ENCODE data around the gene NCOA5.

The NCOA5 gene

GRCh38 chr20:46046588-46047310, 43.0 kb downstream of the NCOA5 start:
- H3K27me3 ChIP-seq (ENCODE audit: insufficient read depth, low read depth, severe bottlenecking) = no peaks in the 10 kb centered on the region
- no peak overlapping the region for H3K27ac ChIP-seq
- no peak for DNase-seq
- H3K9me3 ChIP-seq (ENCODE audit: severe bottlenecking) = no peaks in the 10 kb centered on the region
- H3K4me3 ChIP-seq (ENCODE audit: low read depth, low read length) = no peak overlapping the region
- no peaks in the 10 kb centered on the region for H3K36me3 ChIP-seq
- no peak for TF ChIP-seq CTCF (IDR thresholded peaks at IDR 0.05; ENCODE audit: low read depth, low read length)

- TF ChIP-seq CTCF (IDR thresholded peaks at IDR 0.05; ENCODE audit: low read depth, low read length) = no peak
- Histone ChIP-seq H3K36me3 (no peaks in the 10 kb centered on the region), H3K4me3 (ENCODE audit: low read depth, low read length) (no peak overlapping the region), H3K27me3 (ENCODE audit: insufficient read depth, low read depth, severe bottlenecking) (no peaks in the 10 kb centered on the region), H3K27ac (no peak overlapping the region), H3K9me3 (ENCODE audit: severe bottlenecking) (no peaks in the 10 kb centered on the region)
- DNase-seq = no peak
These were observed 44.9 kb downstream of the NCOA5 start for GRCh38 chr20:46044896-46045295.

GRCh38 chr20:46043556-46043955, 46.2 kb downstream of the NCOA5 start:
- no peak overlapping the region for H3K4me3 ChIP-seq (ENCODE audit: low read depth, low read length)
- no peaks in the 10 kb centered on the region for H3K36me3 ChIP-seq
- H3K27me3 ChIP-seq (ENCODE audit: insufficient read depth, low read depth, severe bottlenecking) = no peaks in the 10 kb centered on the region
- H3K27ac ChIP-seq = no peak overlapping the region
- no peak for TF ChIP-seq CTCF (IDR thresholded peaks at IDR 0.05; ENCODE audit: low read depth, low read length)
- no peak for DNase-seq
- no peaks in the 10 kb centered on the region for H3K9me3 ChIP-seq (ENCODE audit: severe bottlenecking)

- Histone ChIP-seq H3K9me3 (ENCODE audit: severe bottlenecking) (no peaks in the 10 kb centered on the region), H3K36me3 (no peaks in the 10 kb centered on the region), H3K4me3 (ENCODE audit: low read depth, low read length) (no peak overlapping the region), H3K27me3 (ENCODE audit: insufficient read depth, low read depth, severe bottlenecking) (no peaks in the 10 kb centered on the region), H3K27ac (no peak overlapping the region)
- no peak for TF ChIP-seq CTCF (IDR thresholded peaks at IDR 0.05; ENCODE audit: low read depth, low read length)
- DNase-seq = no peak
These were observed 48.7 kb downstream of the NCOA5 start for GRCh38 chr20:46040902-46041535.

GRCh38 chr20:46037036-46037435, 52.7 kb downstream of the NCOA5 start:
- Histone ChIP-seq H3K9me3 (ENCODE audit: severe bottlenecking) (no peaks in the 10 kb centered on the region), H3K27me3 (ENCODE audit: insufficient read depth, low read depth, severe bottlenecking) (peaks cover 9% of the 10 kb centered on the region), H3K27ac (no peak overlapping the region), H3K4me3 (ENCODE audit: low read depth, low read length) (no peak overlapping the region), H3K36me3 (no peaks in the 10 kb centered on the region)
- no peak for TF ChIP-seq CTCF (IDR thresholded peaks at IDR 0.05; ENCODE audit: low read depth, low read length)
- no peak for DNase-seq

Measured in WERI-Rb-1 (cell line).